Endothelial cell of umbilical vein (primary cell): ENCODE results near the gene TPD52L2. TPM values are rescaled to one million over a fixed set of nuclear protein-coding genes. Genes with fewer than 3 reads are reported as not detected.

Experiments
- BruUV-seq: library from RNA; stranded (reverse); fragments of 400-500 nt; replicated peaks from 2 replicates; lab custom pipeline; 2021; lab: Mats Ljungman, UMichigan
- CTCF ChIA-PET: fragments of 300-600, 350-600 bp; sonication (Branson Sonifier 250); formaldehyde crosslinking; loops from one replicate; lab custom pipeline; 2021; ENCODE audit warnings: antibody characterized with exemption, inconsistent platforms; lab: Charles Lee
- POLR2A ChIA-PET: fragments of 300-600, 350-600 bp; sonication (Branson Sonifier 250); formaldehyde crosslinking; loops from one replicate; lab custom pipeline; 2021; ENCODE audit warnings: antibody characterized with exemption, inconsistent platforms; lab: Charles Lee
- DNase-seq: peaks from one replicate; pipeline ENCODE4 v3.0.0-alpha.2; 2011; ENCODE audit warnings: low read depth, low spot score
- FAIRE-seq: peaks from 2 replicates; lab custom pipeline; 2011; peaks lifted over from hg19 to GRCh38; lab: Jason Lieb, UNC
- H2AFZ ChIP-seq: 2 replicates; pipeline ENCODE4 v1.6.0; 2012; ENCODE audit warnings: low read depth, low read length, control low read depth, inconsistent platforms
- H3K27ac ChIP-seq: 2 replicates; pipeline ENCODE4 v1.5.1; 2011; ENCODE audit warnings: low read depth, mild to moderate bottlenecking, control low read depth, low read length, moderate library complexity; ENCODE audit not compliant: insufficient read depth
- H3K27me3 ChIP-seq, 2 experiments: 2 replicates each; pipeline versions ENCODE4 v1.6.0 to v1.6.1; 2011; ENCODE audit warnings: low read length in 2 of 2, mixed read lengths in 1 of 2; ENCODE audit not compliant: control insufficient read depth in 2 of 2, insufficient read depth in 2 of 2
- H3K36me3 ChIP-seq, 2 experiments: 2 replicates in 1 of 2; 3 replicates in 1 of 2; pipeline ENCODE4 v1.5.1; 2011; ENCODE audit warnings: low read length in 2 of 2, mild to moderate bottlenecking in 1 of 2, moderate library complexity in 1 of 2; ENCODE audit not compliant: control insufficient read depth in 2 of 2, insufficient read depth in 2 of 2; ENCODE audit errors: extremely low read depth in 1 of 2
- H3K4me1 ChIP-seq: 3 replicates; pipeline ENCODE4 v1.5.1; 2011; ENCODE audit warnings: mild to moderate bottlenecking, low read length; ENCODE audit not compliant: control insufficient read depth, insufficient read depth; ENCODE audit errors: extremely low read depth
- H3K4me2 ChIP-seq: 2 replicates; pipeline ENCODE4 v1.6.1; 2011; ENCODE audit warnings: low read length, control low read depth, mixed read lengths; ENCODE audit not compliant: insufficient read depth
- H3K4me3 ChIP-seq, 3 experiments: fragments of 200-600 bp in 1 of 3; sonication (generic), shearing (Covaris generic) in 1 of 3; replicated peaks in 1 of 3; 2 replicates each; pipeline ENCODE4 v1.5.1; 2011 to 2016; ENCODE audit warnings: control low read depth in 3 of 3, low read length in 3 of 3, mild to moderate bottlenecking in 2 of 3, inconsistent platforms in 1 of 3, low read depth in 1 of 3, moderate library complexity in 1 of 3; ENCODE audit not compliant: insufficient read depth in 1 of 3
- H3K79me2 ChIP-seq: 2 replicates; pipeline ENCODE4 v1.6.0; 2012; ENCODE audit warnings: low read length, inconsistent platforms; ENCODE audit not compliant: control insufficient read depth, insufficient read depth
- H3K9ac ChIP-seq: replicated peaks from 2 replicates; pipeline ENCODE3; 2011; ENCODE audit warnings: low read length, control low read depth; ENCODE audit not compliant: insufficient read depth; ENCODE audit errors: extremely low read depth
- H3K9me1 ChIP-seq: replicated peaks from 3 replicates; pipeline ENCODE4 v1.6.0; 2011; ENCODE audit warnings: mild to moderate bottlenecking, low read length; ENCODE audit not compliant: control insufficient read depth, insufficient read depth; ENCODE audit errors: extremely low read depth
- H3K9me3 ChIP-seq: replicated peaks from 2 replicates; pipeline ENCODE4 v1.5.1; 2012; ENCODE audit warnings: low read length, inconsistent platforms; ENCODE audit not compliant: control insufficient read depth, insufficient read depth
- H4K20me1 ChIP-seq: replicated peaks from 2 replicates; pipeline ENCODE3; 2011; ENCODE audit warnings: mild to moderate bottlenecking, low read length; ENCODE audit not compliant: control insufficient read depth, insufficient read depth; ENCODE audit errors: extremely low read depth
- CTCF ChIP-seq, 2 donors: IDR thresholded peaks; 1 replicate in 1 of 2; 2 replicates in 1 of 2; pipeline ENCODE4 v1.5.1; 2011; ENCODE audit warnings: low read length in 2 of 2, mild to moderate bottlenecking in 2 of 2, moderate library complexity in 2 of 2, control low read depth in 1 of 2, inconsistent platforms in 1 of 2, low read depth in 1 of 2; ENCODE audit not compliant: insufficient read depth in 1 of 2; ENCODE audit errors: extremely low read depth in 1 of 2
- EZH2 ChIP-seq: IDR thresholded peaks from 2 replicates; pipeline ENCODE4 v1.6.1; 2012; ENCODE audit warnings: borderline replicate concordance, low read depth, mild to moderate bottlenecking, moderate library complexity, low read length, inconsistent platforms; ENCODE audit not compliant: severe bottlenecking
- FOS ChIP-seq: IDR thresholded peaks from 2 replicates; pipeline ENCODE4 v1.6.1; 2011; ENCODE audit warnings: mild to moderate bottlenecking, low read length, moderate library complexity, borderline replicate concordance; ENCODE audit not compliant: insufficient read depth
- GATA2 ChIP-seq: IDR thresholded peaks from 2 replicates; pipeline ENCODE4 v1.7.0; 2011; ENCODE audit warnings: low read depth, mild to moderate bottlenecking, moderate library complexity, mixed read lengths, low read length; ENCODE audit not compliant: insufficient read length, insufficient read depth
- JUN ChIP-seq: IDR thresholded peaks from 2 replicates; pipeline ENCODE4 v1.6.1; 2011; ENCODE audit warnings: borderline replicate concordance, low read depth; ENCODE audit not compliant: insufficient read length, insufficient read depth
- MAX ChIP-seq: IDR thresholded peaks from 2 replicates; pipeline ENCODE4 v1.6.1; 2011; ENCODE audit not compliant: insufficient read depth, insufficient read length
- MYC ChIP-seq: IDR thresholded peaks from one replicate; pipeline ENCODE4 v1.6.1; 2011; ENCODE audit warnings: mild to moderate bottlenecking, low read depth, low read length
- POLR2A ChIP-seq: IDR thresholded peaks from 2 replicates; pipeline ENCODE4 v1.6.1; 2012; ENCODE audit warnings: low read depth, mild to moderate bottlenecking, control low read depth, low read length
- POLR2AphosphoS5 ChIP-seq: IDR thresholded peaks from 2 replicates; pipeline ENCODE4 v1.6.1; 2012; ENCODE audit warnings: low read depth, mild to moderate bottlenecking, control low read depth, low read length, moderate library complexity; ENCODE audit not compliant: insufficient read depth
- dilution Hi-C: fragments of 300-500 bp; cut with MboI; formaldehyde crosslinking; loops from one replicate; pipeline ENCODE4 v1.15.0; 2019; ENCODE audit warnings: low sequenced_read_pairs; ENCODE audit not compliant: extremely low pct_ligation_motif_present
- intact Hi-C: fragments of 100-400 bp; cut with micrococcal nuclease; formaldehyde crosslinking; loops from one replicate; pipeline ENCODE4 v1.10.0; 2022
- polyA plus RNA-seq, 4 experiments: library from polyadenylated mRNA; depleted of rRNA in 3 of 4; stranded (reverse) in 3 of 4; unstranded in 1 of 4; fragments of >200 nt; gene quantifications; 2 replicates each; pipeline versions ENCODE4 v1.2.1 to v1.2.3, GENCODE V29; 2011 to 2012; ENCODE audit warnings: missing spikeins in 1 of 4
- total RNA-seq: library from RNA; stranded (reverse); gene quantifications from 2 replicates; pipeline ENCODE4 v1.2.3, GENCODE V29; 2021

TPD52L2 gene
- total and polyA plus RNA-seq, 2 donors (not counting 3 experiments of a cell fraction or from before 2014, with no cell fraction given): 123 to 142 TPM

- no peak for DNase-seq
- CTCF ChIA-PET: interaction anchor here (1.0 kb wide), 1 partner anchor 136 kb away, joined by 3 read pairs; no protein-coding TSS in a partner anchor
Measured at GRCh38 chr20:63837479-63837878, 27.6 kb upstream of the TPD52L2 start.

More at GRCh38 chr20:63837479-63837878, 27.6 kb upstream of the TPD52L2 start:
- no peak overlapping the region for H3K4me2 ChIP-seq
- intact Hi-C loops: no loop called here
- no peaks in the 10 kb centered on the region for H3K4me1 ChIP-seq
- H3K9ac ChIP-seq: no peak overlapping the region
- H3K79me2 ChIP-seq: no peaks in the 10 kb centered on the region
- no peaks in the 10 kb centered on the region for H3K36me3 ChIP-seq
- H2AFZ ChIP-seq: no peak overlapping the region
- no peaks in the 10 kb centered on the region for H3K9me1 ChIP-seq
- FAIRE-seq: no peak
- no peak overlapping the region for H3K27ac ChIP-seq
- H3K27me3 ChIP-seq: peaks cover 0 to 2% of the 10 kb centered on the region in 2 experiments
- no TSS peak for BruUV-seq
- POLR2A ChIA-PET: no interaction called here
- H4K20me1 ChIP-seq: no peaks in the 10 kb centered on the region
- no peak overlapping the region for H3K4me3 ChIP-seq
- TF ChIP-seq CTCF (IDR thresholded peaks at IDR 0.05; ENCODE audit: extremely low read depth in 1 of 2, insufficient read depth in 1 of 2, low read depth in 1 of 2, low read length in 2 of 2) (no peak), MAX (no peak), FOS (no peak), POLR2AphosphoS5 (no peak), MYC (no peak), JUN (no peak), EZH2 (no peak), GATA2 (no peak), POLR2A (no peak)
- dilution Hi-C loops: no loop called here
- H3K9me3 ChIP-seq: no peaks in the 10 kb centered on the region
